ENCODE data around the gene EDN2.

EDN2 gene

GRCh38 chr1:41523949-41524675 is 39.6 kb upstream of the EDN2 start:
- Histone ChIP-seq H3K9me3 (no peaks in the 10 kb centered on the region), H3K36me3 (replicated peaks) (no peaks in the 10 kb centered on the region), H3K27me3 (ENCODE audit: low read depth) (no peaks in the 10 kb centered on the region), H3K4me1 (no peaks in the 10 kb centered on the region), H3K4me3 (no peak overlapping the region)
- no peak for DNase-seq (ENCODE audit: low spot score in 2 of 2)
- in situ Hi-C loops (cut with MboI; ENCODE audit: low sequenced_read_pairs): no loop called here

GRCh38 chr1:41523071-41523470 is 38.6 kb upstream of the EDN2 start:
- in situ Hi-C loops (cut with MboI; ENCODE audit: low sequenced_read_pairs): no loop called here
- H3K9me3 ChIP-seq: no peaks in the 10 kb centered on the region
- DNase-seq (ENCODE audit: low spot score in 2 of 2): no peak
- no peaks in the 10 kb centered on the region for H3K27me3 ChIP-seq (ENCODE audit: low read depth)
- no peaks in the 10 kb centered on the region for H3K4me1 ChIP-seq
- no peak overlapping the region for H3K4me3 ChIP-seq
- no peaks in the 10 kb centered on the region for H3K36me3 ChIP-seq (replicated peaks)

- peaks cover 2% of the 10 kb centered on the region; the same call in 1 of the 2 replicates for H3K4me1 ChIP-seq
- H3K9me3 ChIP-seq: no peaks in the 10 kb centered on the region
- in situ Hi-C loops (cut with MboI; ENCODE audit: low sequenced_read_pairs): no loop called here
- no peaks in the 10 kb centered on the region for H3K36me3 ChIP-seq (replicated peaks)
- H3K27me3 ChIP-seq (ENCODE audit: low read depth): no peaks in the 10 kb centered on the region
- H3K4me3 ChIP-seq: no peak overlapping the region
- DNase-seq (ENCODE audit: low spot score in 2 of 2): no peak
Measured at GRCh38 chr1:41521766-41522165, 37.3 kb upstream of the EDN2 start.

GRCh38 chr1:41520951-41521752 is 36.7 kb upstream of the EDN2 start:
- no peaks in the 10 kb centered on the region for H3K27me3 ChIP-seq (ENCODE audit: low read depth)
- H3K36me3 ChIP-seq (replicated peaks): no peaks in the 10 kb centered on the region
- no peak for DNase-seq (ENCODE audit: low spot score in 2 of 2)
- no peaks in the 10 kb centered on the region for H3K9me3 ChIP-seq
- in situ Hi-C loops (cut with MboI; ENCODE audit: low sequenced_read_pairs): no loop called here
- H3K4me3 ChIP-seq: no peak overlapping the region
- peaks cover 8% of the 10 kb centered on the region for H3K4me1 ChIP-seq

GRCh38 chr1:41519667-41520066 is 35.2 kb upstream of the EDN2 start:
- Histone ChIP-seq H3K4me3 (no peak overlapping the region), H3K4me1 (peaks cover 17% of the 10 kb centered on the region), H3K36me3 (replicated peaks) (no peaks in the 10 kb centered on the region), H3K27me3 (ENCODE audit: low read depth) (no peaks in the 10 kb centered on the region), H3K9me3 (no peaks in the 10 kb centered on the region)
- DNase-seq (ENCODE audit: low spot score in 2 of 2): no peak
- in situ Hi-C loops (cut with MboI; ENCODE audit: low sequenced_read_pairs): no loop called here

- in situ Hi-C loops (cut with MboI; ENCODE audit: low sequenced_read_pairs): no loop called here
- Histone ChIP-seq H3K9me3 (no peaks in the 10 kb centered on the region), H3K36me3 (replicated peaks) (no peaks in the 10 kb centered on the region), H3K4me1 (peaks cover 17% of the 10 kb centered on the region), H3K27me3 (ENCODE audit: low read depth) (no peaks in the 10 kb centered on the region), H3K4me3 (no peak overlapping the region)
- no peak for DNase-seq (ENCODE audit: low spot score in 2 of 2)
Measured at GRCh38 chr1:41518471-41518870, 34.0 kb upstream of the EDN2 start.

- no peaks in the 10 kb centered on the region for H3K9me3 ChIP-seq
- in situ Hi-C loops (cut with MboI; ENCODE audit: low sequenced_read_pairs): no loop called here
- no peak overlapping the region for H3K4me3 ChIP-seq
- DNase-seq (ENCODE audit: low spot score in 2 of 2): no peak
- peaks cover 17% of the 10 kb centered on the region for H3K4me1 ChIP-seq
- no peaks in the 10 kb centered on the region for H3K36me3 ChIP-seq (replicated peaks)
- H3K27me3 ChIP-seq (ENCODE audit: low read depth): no peaks in the 10 kb centered on the region
Measured at GRCh38 chr1:41517062-41517438, 32.6 kb upstream of the EDN2 start.

- H3K4me1 ChIP-seq: peaks cover 17% of the 10 kb centered on the region
- in situ Hi-C loops (cut with MboI; ENCODE audit: low sequenced_read_pairs): no loop called here
- no peaks in the 10 kb centered on the region for H3K9me3 ChIP-seq
- DNase-seq (ENCODE audit: low spot score in 2 of 2): peak; percentile 78 to 92
- no peaks in the 10 kb centered on the region for H3K27me3 ChIP-seq (ENCODE audit: low read depth)
- H3K36me3 ChIP-seq (replicated peaks): no peaks in the 10 kb centered on the region
- H3K4me3 ChIP-seq: peak overlapping the region; percentile 19
Measured at GRCh38 chr1:41516168-41517061, 31.9 kb upstream of the EDN2 start.

- DNase-seq (ENCODE audit: low spot score in 2 of 2): no peak
- H3K4me3 ChIP-seq: no peak overlapping the region
Measured at GRCh38 chr1:41515778-41516167, 31.3 kb upstream of the EDN2 start.

GRCh38 chr1:41515131-41515678 is 30.7 kb upstream of the EDN2 start:
- Histone ChIP-seq H3K36me3 (replicated peaks) (no peaks in the 10 kb centered on the region), H3K9me3 (no peaks in the 10 kb centered on the region), H3K4me3 (no peak overlapping the region), H3K27me3 (ENCODE audit: low read depth) (no peaks in the 10 kb centered on the region), H3K4me1 (peaks cover 17% of the 10 kb centered on the region)
- in situ Hi-C loops (cut with MboI; ENCODE audit: low sequenced_read_pairs): no loop called here
- DNase-seq (ENCODE audit: low spot score in 2 of 2): no peak

More at GRCh38 chr1:41515778-41516167, 31.3 kb upstream of the EDN2 start:
- Histone ChIP-seq H3K9me3 (no peaks in the 10 kb centered on the region), H3K36me3 (replicated peaks) (no peaks in the 10 kb centered on the region), H3K4me1 (peaks cover 17% of the 10 kb centered on the region), H3K27me3 (ENCODE audit: low read depth) (no peaks in the 10 kb centered on the region)
- in situ Hi-C loops (cut with MboI; ENCODE audit: low sequenced_read_pairs): no loop called here

- no peaks in the 10 kb centered on the region for H3K36me3 ChIP-seq (replicated peaks)
- no peaks in the 10 kb centered on the region for H3K9me3 ChIP-seq
- no peak overlapping the region for H3K4me3 ChIP-seq
- DNase-seq (ENCODE audit: low spot score in 2 of 2): no peak
- H3K27me3 ChIP-seq (ENCODE audit: low read depth): no peaks in the 10 kb centered on the region
- in situ Hi-C loops (cut with MboI; ENCODE audit: low sequenced_read_pairs): no loop called here
- H3K4me1 ChIP-seq: peaks cover 17% of the 10 kb centered on the region
Measured at GRCh38 chr1:41514381-41514780, 29.9 kb upstream of the EDN2 start.

GRCh38 chr1:41513383-41513735 is 28.9 kb upstream of the EDN2 start:
- H3K4me1 ChIP-seq: peaks cover 17% of the 10 kb centered on the region
- in situ Hi-C loops (cut with MboI; ENCODE audit: low sequenced_read_pairs): no loop called here
- no peaks in the 10 kb centered on the region for H3K27me3 ChIP-seq (ENCODE audit: low read depth)
- no peak overlapping the region for H3K4me3 ChIP-seq
- H3K36me3 ChIP-seq (replicated peaks): no peaks in the 10 kb centered on the region
- no peaks in the 10 kb centered on the region for H3K9me3 ChIP-seq
- DNase-seq (ENCODE audit: low spot score in 2 of 2): peak in 1 of 2 experiments; percentile 62

GRCh38 chr1:41512701-41513382 is 28.4 kb upstream of the EDN2 start:
- no peak for DNase-seq (ENCODE audit: low spot score in 2 of 2)
- H3K9me3 ChIP-seq: no peaks in the 10 kb centered on the region
- H3K27me3 ChIP-seq (ENCODE audit: low read depth): no peaks in the 10 kb centered on the region
- in situ Hi-C loops (cut with MboI; ENCODE audit: low sequenced_read_pairs): no loop called here
- no peak overlapping the region for H3K4me3 ChIP-seq
- peaks cover 17% of the 10 kb centered on the region for H3K4me1 ChIP-seq
- no peaks in the 10 kb centered on the region for H3K36me3 ChIP-seq (replicated peaks)
